ENCODE measurements around the gene ITK. TPM values are rescaled to one million over a fixed set of nuclear protein-coding genes. Genes with fewer than 3 reads are reported as not detected.

ITK gene
- total and polyA plus RNA-seq, 2 of the 8 experiments (the other 6 are each of a cell fraction or from before 2014, with no cell fraction given) = 0.05 TPM; not detected in 1

- no peaks in the 10 kb centered on the region for H4K20me1 ChIP-seq (replicated peaks in 1 of 2; ENCODE audit: control insufficient read depth in 1 of 2, insufficient read depth in 2 of 2, low read length in 2 of 2)
- no peak overlapping the region for H3K4me2 ChIP-seq (ENCODE audit: insufficient read depth in 1 of 2, low read depth in 2 of 2, low read length in 2 of 2)
- no peaks in the 10 kb centered on the region for H3K4me1 ChIP-seq (replicated peaks in 1 of 4; ENCODE audit: control insufficient read depth in 3 of 4, insufficient read depth in 4 of 4, low read length in 3 of 4)
- H2BK12ac ChIP-seq (ENCODE audit: low read depth, low read length) = no peak overlapping the region
- no peaks in the 10 kb centered on the region for H3K79me2 ChIP-seq (ENCODE audit: control insufficient read depth in 1 of 2, insufficient read depth in 2 of 2, low read length in 2 of 2)
- no peak overlapping the region for H3K18ac ChIP-seq (ENCODE audit: extremely low read depth, low read length)
- H2BK120ac ChIP-seq (replicated peaks; ENCODE audit: low read depth, low read length) = no peak overlapping the region
- no peak overlapping the region for H3K4me3 ChIP-seq (ENCODE audit: extremely low read depth in 1 of 4, insufficient read depth in 2 of 4, low read depth in 3 of 4, low read length in 4 of 4)
- no peak overlapping the region for H2BK20ac ChIP-seq (ENCODE audit: low read length)
- no peaks in the 10 kb centered on the region for H3K27me3 ChIP-seq (replicated peaks in 1 of 4; ENCODE audit: control insufficient read depth in 3 of 4, extremely low read depth in 1 of 4, insufficient read depth in 3 of 4, low read length in 3 of 4)
- no peak overlapping the region for H4K8ac ChIP-seq (ENCODE audit: extremely low read depth, insufficient read depth, low read length)
- no peak overlapping the region for H3K9ac ChIP-seq (replicated peaks in 1 of 4; ENCODE audit: extremely low read depth in 1 of 4, low read depth in 3 of 4, low read length in 3 of 4)
- H2AFZ ChIP-seq (ENCODE audit: low read length) = no peak overlapping the region
- WGBS, 2 experiments (ENCODE audit: extremely low coverage in 1 of 2, insufficient coverage in 1 of 2, insufficient read length in 1 of 2, insufficient replicate concordance in 2 of 2, low coverage in 1 of 2, low lambda C conversion rate in 2 of 2, missing lambda C conversion rate in 1 of 2) = 85% methylated on average over 14 of the region's 14 CpGs; no CpG with 5 or more reads in 1 of the 2 experiments
- no peaks in the 10 kb centered on the region for H3K9me3 ChIP-seq (ENCODE audit: insufficient read depth in 2 of 2, low read depth in 1 of 2, low read length in 1 of 2)
- H3K4ac ChIP-seq (replicated peaks; ENCODE audit: insufficient read length, low read depth, low read length) = no peak overlapping the region
- no peak overlapping the region for H4K91ac ChIP-seq (replicated peaks; ENCODE audit: insufficient read length, low read length)
- H2BK15ac ChIP-seq (ENCODE audit: low read length) = no peak overlapping the region
- H3K56ac ChIP-seq (replicated peaks; ENCODE audit: insufficient read length, low read depth, low read length) = no peak overlapping the region
- H3K14ac ChIP-seq (ENCODE audit: insufficient read length) = no peak overlapping the region
- no peak overlapping the region for H3K23ac ChIP-seq (ENCODE audit: insufficient read length)
- peak; percentile 21 to 79 for DNase-seq (ENCODE audit: low read depth in 1 of 2, low spot score in 2 of 2)
- CTCF ChIA-PET (ENCODE audit: partially characterized antibody) = interaction anchor here (0.6 to 5.1 kb wide), 35 partner anchors 7 to 773 kb away, joined by 3 to 37 read pairs (median 4); partner anchors contain the start of genes GARIN3, HAVCR1 and ITK
- peak; percentile 76 for FAIRE-seq
- H3K27ac ChIP-seq (ENCODE audit: low read depth, low read length) = no peak overlapping the region
- no peaks in the 10 kb centered on the region for H3K23me2 ChIP-seq (ENCODE audit: low read depth, low read length)
- H3K36me3 ChIP-seq (ENCODE audit: control insufficient read depth in 2 of 4, insufficient read depth in 4 of 4, low read length in 3 of 4) = no peaks in the 10 kb centered on the region
- no peak overlapping the region for H2AK5ac ChIP-seq (ENCODE audit: low read depth, low read length)
- no peaks in the 10 kb centered on the region for H3K79me1 ChIP-seq (ENCODE audit: low read depth, low read length)
- no peak overlapping the region for H2BK5ac ChIP-seq (ENCODE audit: low read depth, low read length)
- POLR2A ChIA-PET (ENCODE audit: partially characterized antibody) = no interaction called here
- no peak overlapping the region for H4K5ac ChIP-seq (ENCODE audit: insufficient read length, low read depth, low read length)
- TF ChIP-seq ZNF274 (IDR thresholded peaks at IDR 0.05; ENCODE audit: borderline replicate concordance, extremely low read depth, low read length) (no peak), CBX8 (IDR thresholded peaks at IDR 0.05; ENCODE audit: borderline replicate concordance, low read depth, low read length) (no peak), TEAD4 (IDR thresholded peaks at IDR 0.05; ENCODE audit: low read depth, low read length) (no peak; the same call in 1 of the 2 replicates), POU5F1 (IDR thresholded peaks at IDR 0.05; ENCODE audit: low read depth, low read length) (no peak), RAD21 (IDR thresholded peaks at IDR 0.05 in 1 of 2, conservative IDR thresholded peaks at IDR 0.05 in 1 of 2; ENCODE audit: low read depth in 2 of 2, low read length in 2 of 2) (peak; percentile 77 to 82), MAFK (IDR thresholded peaks at IDR 0.05; ENCODE audit: low read depth, low read length) (no peak), BCL11A (IDR thresholded peaks at IDR 0.05; ENCODE audit: low read depth in 2 of 2, low read length in 2 of 2) (no peak), SP1 (IDR thresholded peaks at IDR 0.05; ENCODE audit: low read depth, low read length) (no peak), RXRA (IDR thresholded peaks at IDR 0.05; ENCODE audit: insufficient read depth, low read depth, low read length) (no peak), SAP30 (IDR thresholded peaks at IDR 0.05; ENCODE audit: insufficient read depth, insufficient replicate concordance, low read length) (no peak), MAX (IDR thresholded peaks at IDR 0.05) (peak; percentile 57; the same call in 1 of the 2 replicates)
Measured at GRCh38 chr5:157148734-157149615, 31.7 kb upstream of the ITK start.

All from H1 (cell line).